GM21367 (cell line): Measurements from ENCODE around the gene ARHGAP18.
A peak's percentile ranks its signal among the peaks of the same experiment; 100 is the strongest.

Experiments used
- ATAC-seq: cut with Tn5 transposase; IDR thresholded peaks from one replicate; pipeline ENCODE4 v1.9.1; 2021; ENCODE audit not compliant: unreplicated experiment

The ARHGAP18 gene

GRCh38 chr6:129725341-129725740, 15.4 kb upstream of the ARHGAP18 start:
- ATAC-seq: no peak

DNA sequence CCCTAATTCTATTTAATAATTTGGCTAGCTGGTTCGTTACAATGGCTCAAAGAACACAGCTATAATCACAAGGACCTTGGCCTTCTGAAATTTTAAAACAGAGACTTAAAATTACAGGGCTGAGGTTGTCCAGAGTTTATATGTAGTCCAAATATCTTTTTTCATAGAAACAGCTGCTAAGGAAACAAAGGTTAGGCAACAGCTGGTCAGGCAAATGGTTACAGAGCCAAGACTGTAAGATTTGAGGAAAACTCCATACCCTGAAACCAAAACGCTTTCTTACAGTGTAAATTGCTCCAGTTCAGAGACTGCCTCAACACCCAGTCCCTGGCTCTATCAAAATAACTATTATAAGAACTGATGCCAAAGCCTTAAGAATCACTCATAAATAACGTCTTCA, 9.7 kb upstream of the ARHGAP18 start:
- ATAC-seq: no peak

- no peak for ATAC-seq
Observed at GRCh38 chr6:129717277-129717676, 7.3 kb upstream of the ARHGAP18 start.

GRCh38 chr6:129713806-129714333, 3.9 kb upstream of the ARHGAP18 start:
- no peak for ATAC-seq

DNA sequence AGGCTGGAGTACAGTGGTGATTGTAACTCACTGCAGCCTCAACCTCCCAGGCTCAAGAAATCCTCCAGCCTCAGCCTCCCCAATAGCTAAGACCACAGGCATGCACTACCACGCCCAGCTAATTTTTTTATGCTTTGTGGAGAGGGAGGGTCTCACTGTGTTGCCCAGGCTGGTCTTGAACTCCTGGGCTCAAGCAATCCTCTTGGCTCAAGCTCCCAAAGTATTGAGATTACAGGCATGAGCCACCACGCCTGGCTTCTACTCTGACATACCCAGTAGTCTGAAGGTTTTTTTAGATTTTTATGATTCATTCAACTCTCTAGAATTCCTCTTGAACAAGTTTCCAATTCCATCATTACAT, 1.3 kb upstream of the ARHGAP18 start:
- no peak for ATAC-seq

DNA sequence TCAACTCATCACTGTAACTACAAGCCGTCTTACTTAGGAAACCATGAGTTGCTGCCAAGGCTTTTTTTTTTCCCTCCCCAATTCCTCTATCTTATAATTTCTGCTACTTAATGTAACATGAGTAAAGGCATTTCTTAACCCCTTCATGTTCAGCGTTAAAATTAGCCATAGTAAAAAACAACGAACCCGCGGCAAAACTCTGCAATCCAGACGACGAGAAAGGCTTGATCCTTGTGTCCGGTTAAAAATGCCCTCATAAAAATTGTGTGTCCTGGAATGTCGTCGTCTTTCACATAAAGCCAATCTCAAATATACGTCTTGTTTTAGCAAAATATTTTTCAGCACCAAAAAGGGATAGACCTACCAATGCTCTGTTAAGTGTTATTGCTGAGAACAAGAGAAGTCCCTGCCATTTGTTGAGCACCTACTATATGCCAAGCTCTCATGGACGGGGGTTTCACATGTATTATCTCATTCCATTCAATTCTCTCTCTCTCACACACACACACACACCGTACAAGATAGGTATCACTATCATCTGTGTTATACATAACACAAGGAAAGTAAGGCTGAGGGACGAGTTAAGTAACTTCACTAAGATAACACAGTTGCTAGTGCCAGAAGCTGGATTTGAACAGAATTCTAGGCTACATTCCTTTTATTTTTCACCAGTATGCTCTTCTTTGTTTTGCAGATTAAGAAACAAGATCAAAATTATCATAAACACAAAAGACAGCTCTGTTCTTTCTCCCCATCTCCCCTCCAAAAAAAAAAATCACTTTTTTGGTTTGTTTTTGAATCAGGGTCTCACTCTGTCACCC, 683 bp upstream of the ARHGAP18 start:
- no peak for ATAC-seq

DNA sequence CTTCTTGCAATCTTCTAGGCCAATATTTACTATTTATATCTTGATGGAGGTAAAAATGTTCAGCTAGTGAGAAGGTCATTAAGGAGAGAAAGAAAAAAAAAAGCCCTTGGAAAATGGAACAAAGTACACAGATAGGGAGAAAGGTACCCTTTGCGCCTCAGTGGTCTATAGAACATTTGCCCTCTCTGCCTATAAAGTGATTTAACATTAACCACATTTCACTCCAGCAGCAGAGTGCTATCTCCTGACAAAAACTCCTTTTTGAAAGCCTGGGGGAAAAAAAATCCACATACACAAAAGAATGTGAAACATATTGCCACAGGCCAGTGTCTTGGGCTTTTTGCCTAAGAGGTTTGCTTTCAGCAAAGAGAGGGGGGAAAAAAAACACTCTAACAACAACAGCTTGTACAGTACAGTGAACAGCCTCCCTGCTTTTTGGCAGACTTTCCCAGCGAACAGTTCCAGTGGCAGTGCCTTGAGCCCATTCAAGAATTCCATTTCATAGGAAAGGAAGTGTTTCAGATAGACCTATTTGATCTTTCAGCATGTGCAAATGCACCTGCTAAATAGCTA, 695 bp downstream of the ARHGAP18 start:
- ATAC-seq: peak; percentile 11

- no peak for ATAC-seq
Observed at GRCh38 chr6:129708496-129709195, 1.3 kb downstream of the ARHGAP18 start.

DNA sequence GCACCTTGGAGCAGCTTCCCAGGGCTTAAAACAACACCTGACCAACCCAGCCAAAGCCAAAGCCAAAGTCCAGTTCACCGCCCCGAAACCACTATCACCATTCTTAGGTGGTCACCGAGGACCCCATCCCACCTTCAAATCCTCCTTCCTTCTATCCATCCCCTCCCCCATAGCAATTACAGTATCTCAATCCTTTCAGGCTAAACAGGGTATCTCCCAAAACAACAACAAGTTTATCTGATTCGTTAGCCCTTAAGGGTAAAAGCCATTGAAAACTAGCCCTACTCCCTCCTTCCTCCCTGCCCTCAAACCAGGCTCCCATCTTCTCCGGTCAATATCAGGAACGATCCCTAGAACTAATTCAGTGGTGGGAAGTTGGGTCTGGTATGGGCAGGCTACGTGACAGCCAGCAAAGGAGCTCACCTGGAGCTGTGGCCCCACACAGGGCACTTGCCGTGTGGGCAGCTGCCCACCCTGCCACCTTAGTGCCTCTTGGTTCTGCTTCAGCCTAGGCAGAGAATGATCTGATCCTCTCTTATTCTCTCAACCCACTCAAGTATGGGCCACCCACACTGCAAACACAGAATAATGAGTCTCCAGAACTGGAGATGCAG, 2.0 kb downstream of the ARHGAP18 start:
- ATAC-seq: no peak

GRCh38 chr6:129707028-129707427, 2.9 kb downstream of the ARHGAP18 start:
- ATAC-seq: no peak

DNA sequence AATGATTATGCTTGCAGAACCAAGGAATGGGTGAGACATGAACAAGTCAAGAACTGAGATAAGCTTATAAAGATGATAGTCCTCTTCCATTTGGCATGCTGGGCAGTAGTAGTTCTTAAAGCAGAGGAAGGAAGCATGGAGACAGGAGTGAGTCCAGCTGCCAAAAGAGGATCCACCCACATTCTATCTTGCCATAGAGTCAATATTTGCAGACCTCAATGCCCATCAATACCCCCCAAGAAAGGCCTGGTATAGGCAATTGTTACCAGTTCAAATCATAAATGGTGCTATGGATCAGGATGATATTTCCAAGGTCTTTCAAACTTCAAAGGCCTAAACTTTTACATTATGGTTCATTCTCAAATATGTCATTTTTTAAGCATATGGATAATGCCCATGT, 4.8 kb downstream of the ARHGAP18 start:
- no peak for ATAC-seq

DNA sequence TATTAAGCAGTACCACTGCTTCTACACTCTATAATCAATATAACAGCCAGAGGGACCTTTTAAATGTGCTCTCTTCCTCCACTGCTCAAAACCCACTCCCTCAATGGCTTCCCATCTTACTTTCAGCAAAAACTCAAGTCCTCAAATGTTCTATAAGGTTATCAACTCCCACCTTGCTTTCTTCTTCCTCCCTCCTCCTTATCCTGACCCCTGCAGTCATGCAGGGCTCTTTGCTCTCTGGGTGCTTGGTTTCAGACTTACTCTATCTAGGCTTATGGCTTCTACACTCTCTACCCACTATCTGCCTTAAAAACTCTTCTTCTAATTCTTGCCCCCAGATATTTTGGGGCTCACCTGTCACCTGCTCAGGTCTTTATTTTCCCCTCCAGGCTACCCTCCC, 5.3 kb downstream of the ARHGAP18 start:
- ATAC-seq: no peak

- ATAC-seq: no peak
Observed at GRCh38 chr6:129701721-129702455, 8.1 kb downstream of the ARHGAP18 start.

DNA sequence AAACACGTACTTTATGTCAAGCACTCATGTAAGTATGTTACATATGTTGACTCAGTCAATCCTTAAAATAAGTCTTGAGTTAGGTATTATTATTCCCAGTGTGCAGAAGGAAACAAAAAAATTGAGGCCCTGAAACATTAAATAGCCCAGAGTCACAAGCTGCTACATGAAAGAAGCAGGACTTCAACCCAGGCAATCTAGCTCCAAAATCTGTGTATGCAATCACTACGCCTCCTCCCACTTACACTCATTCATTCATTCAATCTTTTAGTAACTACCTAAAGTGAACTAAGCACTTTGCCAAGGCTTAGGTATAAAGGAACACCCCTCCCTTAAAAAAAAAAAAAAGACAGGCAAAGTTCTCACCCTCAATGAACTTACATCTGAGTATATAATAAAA, 9.3 kb downstream of the ARHGAP18 start:
- no peak for ATAC-seq

DNA sequence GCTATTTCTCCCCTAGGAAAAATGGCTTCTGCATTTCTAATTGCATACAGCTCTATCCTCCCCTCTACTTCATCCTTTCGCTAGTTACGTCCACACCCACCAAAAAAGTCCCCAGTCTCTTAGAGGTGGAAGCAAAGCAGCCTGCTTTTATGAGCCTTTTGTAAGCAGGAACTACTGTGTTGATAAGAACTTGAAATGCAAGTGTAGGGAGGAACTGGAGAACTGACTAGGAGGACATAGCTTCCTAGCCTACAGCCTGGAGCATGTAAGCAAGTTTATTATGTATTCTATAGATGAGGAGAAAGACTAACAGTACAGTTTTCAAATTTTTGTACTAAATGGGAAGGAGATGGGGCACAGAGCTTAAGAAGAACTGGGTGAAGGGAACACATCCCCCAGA, 10.3 kb downstream of the ARHGAP18 start:
- no peak for ATAC-seq

- no peak for ATAC-seq
Observed at GRCh38 chr6:129698430-129698829, 11.5 kb downstream of the ARHGAP18 start.

GRCh38 chr6:129697788-129698187, 12.2 kb downstream of the ARHGAP18 start:
- no peak for ATAC-seq

GRCh38 chr6:129696843-129697242, 13.1 kb downstream of the ARHGAP18 start:
- ATAC-seq: no peak

- no peak for ATAC-seq
Observed at GRCh38 chr6:129696028-129696418, 14.0 kb downstream of the ARHGAP18 start.

DNA sequence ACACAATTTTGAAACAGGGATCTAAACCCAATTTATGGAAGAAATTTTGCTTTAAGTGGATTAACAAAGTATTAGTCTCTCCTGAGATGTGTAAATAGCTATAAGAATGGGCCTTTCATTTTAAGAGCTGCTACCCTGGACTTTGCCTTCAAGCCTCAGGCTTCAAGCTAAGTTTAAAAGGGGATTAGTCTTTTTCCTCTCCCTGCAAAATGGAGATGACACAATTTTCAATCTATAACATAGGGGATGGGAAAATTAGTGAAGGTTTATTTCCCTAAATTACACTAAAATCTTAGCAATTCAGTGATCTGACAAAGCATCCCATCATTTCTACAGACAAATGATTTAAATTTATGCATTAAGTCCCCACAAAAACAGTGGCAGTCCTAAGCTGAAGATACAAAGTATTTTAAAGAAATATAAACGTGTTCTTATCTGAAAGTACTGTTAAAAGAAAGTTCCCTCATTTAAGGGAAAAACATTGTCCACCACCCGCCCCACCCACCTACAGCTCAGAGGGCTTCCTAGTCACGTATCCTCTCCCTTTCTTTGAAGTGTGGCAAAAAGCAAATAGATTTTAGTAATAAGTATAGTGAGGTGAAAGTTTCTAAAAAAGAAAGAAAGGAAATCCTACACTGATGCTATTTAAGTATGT, 14.5 kb downstream of the ARHGAP18 start:
- ATAC-seq: peak; percentile 57
